ENCODE results near the gene SDHA.
"Not testable (repeated sequence)": the region's sequence is repeated elsewhere in the genome, so short reads cannot be mapped to it uniquely, and the experiment has no call there.

The SDHA gene

GRCh38 chr5:257148-257547, 39.0 kb downstream of the SDHA start:
- no peak for DNase-seq (ENCODE audit: low read depth)

- not testable (repeated sequence) for DNase-seq (ENCODE audit: low read depth)
Measured at GRCh38 chr5:263275-263974, 45.3 kb downstream of the SDHA start.

- DNase-seq (ENCODE audit: low read depth) = no peak
Measured at GRCh38 chr5:264338-264737, 46.2 kb downstream of the SDHA start.

GRCh38 chr5:266311-267026, 48.3 kb downstream of the SDHA start:
- DNase-seq (ENCODE audit: low read depth) = not testable (repeated sequence)

GRCh38 chr5:267716-268115, 49.6 kb downstream of the SDHA start:
- no peak for DNase-seq (ENCODE audit: low read depth)

GRCh38 chr5:270340-270739, 52.2 kb downstream of the SDHA start:
- DNase-seq (ENCODE audit: low read depth) = no peak

DNA sequence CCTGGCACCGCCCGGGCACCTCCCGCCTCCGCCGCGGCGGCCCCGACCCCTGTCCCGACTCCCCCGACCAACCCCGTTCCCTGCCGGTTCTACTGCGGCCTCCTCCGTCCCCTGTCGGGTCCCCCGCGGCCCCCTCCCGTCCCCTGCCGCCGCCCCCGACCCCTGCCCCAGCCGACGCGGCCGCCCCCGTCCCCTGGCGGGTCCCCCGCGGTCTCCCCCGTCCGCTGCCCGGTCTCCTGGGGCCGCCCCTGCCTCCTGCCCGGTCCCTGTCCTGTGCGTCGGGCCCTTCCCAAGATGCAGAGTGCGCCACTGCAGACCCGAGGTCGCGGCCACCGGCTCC, 53.7 kb downstream of the SDHA start:
- DNase-seq (ENCODE audit: low read depth) = not testable (repeated sequence)

GRCh38 chr5:273091-273490, 55.0 kb downstream of the SDHA start:
- not testable (repeated sequence) for DNase-seq (ENCODE audit: low read depth)

DNA sequence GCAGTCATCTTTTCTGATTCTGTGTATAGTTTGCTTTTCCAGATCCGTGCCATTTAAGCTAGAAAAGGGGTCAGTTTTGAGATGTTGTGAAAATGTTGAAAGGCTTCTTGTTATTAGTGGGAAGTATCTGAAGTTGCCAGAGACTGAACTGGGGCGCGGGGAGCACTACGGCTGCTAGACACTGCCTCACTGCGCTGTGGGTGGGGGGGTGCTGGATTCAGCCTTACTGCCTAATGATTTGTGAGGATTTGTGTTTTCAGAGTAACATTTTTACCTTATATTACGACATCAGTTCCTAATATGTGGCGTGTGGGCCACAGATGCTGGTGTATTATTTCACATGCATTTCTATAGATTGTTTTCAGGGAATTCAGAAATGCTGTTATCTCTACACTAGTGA, 55.4 kb downstream of the SDHA start:
- not testable (repeated sequence) for DNase-seq (ENCODE audit: low read depth)

GRCh38 chr5:274346-274745, 56.2 kb downstream of the SDHA start:
- DNase-seq (ENCODE audit: low read depth) = not testable (repeated sequence)

DNA sequence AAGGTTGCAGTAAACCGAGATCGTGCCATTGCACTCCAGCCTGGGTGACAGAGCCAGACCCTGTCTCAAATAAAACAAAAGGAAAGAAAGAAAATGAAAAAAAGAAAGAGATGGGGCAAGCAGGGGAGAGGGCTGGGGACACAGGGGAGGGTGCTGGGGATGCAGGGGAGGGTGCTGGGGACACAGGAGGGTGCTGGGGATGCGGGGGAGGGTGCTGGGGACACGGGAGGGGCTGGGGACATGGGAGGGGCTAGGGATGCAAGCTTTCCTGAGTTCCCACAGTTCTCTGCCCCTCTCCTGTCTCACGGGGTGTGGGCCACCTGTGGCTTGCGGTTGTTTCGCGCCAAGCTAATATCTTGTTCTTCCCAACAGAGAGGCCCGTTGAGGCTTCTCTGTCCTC, 60.5 kb downstream of the SDHA start:
- no peak for DNase-seq (ENCODE audit: low read depth)

DNA sequence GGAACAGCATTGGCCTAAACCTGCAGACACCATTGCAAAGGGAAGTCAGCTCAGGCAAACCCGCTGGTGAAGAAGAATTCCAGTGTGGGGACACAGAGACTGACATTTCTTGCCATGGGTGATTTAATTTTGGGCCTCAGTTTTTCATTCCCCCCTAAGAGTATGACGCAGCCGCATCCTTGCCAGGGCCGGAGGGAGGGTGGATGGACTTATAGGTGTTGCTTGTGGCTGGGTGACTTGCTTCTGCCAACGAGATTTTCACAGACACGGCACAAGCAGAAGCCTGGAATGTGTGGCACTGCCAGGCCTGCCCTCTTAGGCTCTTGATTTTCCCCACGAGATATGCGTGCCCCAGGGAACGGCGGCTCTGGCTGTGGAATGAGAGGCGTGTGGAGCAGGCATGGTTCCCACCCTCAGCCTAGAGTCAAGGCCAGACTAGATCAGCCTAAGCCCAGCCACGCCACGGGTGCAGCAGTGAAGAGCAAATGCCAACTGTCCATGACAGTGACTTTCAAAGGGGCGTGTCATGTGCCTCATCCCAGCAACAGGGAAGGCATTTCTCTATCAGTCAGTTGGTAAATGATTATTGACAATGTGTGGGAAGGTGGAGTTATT, 61.0 kb downstream of the SDHA start:
- not testable (repeated sequence) for DNase-seq (ENCODE audit: low read depth)

DNA sequence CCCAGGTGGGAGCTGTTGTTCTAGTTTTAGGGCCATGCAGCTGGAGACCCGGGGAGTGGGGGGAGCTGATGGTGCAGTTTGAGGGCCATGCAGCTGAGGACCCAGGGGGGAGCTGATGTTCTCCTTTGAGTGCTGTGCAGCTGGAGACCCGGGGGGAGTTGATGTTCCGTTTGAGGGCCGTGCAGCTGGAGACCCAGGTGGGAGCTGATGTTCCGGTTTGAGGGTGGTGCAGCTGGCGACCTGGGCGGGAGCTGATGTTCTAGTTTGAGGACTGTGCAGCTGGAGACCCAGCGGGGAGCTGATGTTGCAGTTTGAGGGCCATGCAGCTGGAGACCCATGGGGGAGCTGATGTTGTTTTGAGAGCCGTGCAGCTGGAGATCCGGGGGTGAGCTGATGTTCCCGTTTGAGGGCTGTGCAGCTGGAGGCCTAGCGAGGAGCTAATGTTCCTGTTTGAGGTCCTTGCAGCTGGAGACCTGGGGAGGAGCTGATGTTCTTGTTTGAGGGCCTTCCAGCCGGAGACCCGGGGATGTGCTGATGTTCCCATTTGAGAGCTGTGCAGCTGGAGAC, 68.0 kb downstream of the SDHA start:
- DNase-seq (ENCODE audit: low read depth) = no peak

DNA sequence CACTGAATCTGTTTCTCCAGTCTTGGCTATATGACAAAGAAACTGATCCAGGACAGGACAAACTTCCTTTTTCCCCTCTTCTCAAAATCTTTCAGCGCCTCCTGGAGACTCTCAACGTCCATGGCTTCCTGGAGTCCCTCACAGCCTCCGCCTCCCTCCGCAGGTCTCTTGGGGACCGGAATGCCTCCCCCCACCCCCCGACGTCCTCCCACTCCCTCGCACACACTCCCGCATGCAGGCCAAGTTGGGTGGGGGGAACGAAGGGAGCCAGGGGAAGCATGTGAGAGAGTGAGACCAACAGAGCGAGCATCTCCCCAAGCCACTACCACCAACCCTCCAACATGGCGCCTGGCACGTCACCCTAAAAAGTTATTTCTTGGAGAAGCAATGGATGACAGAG, 72.1 kb downstream of the SDHA start:
- not testable (repeated sequence) for DNase-seq (ENCODE audit: low read depth)

DNA sequence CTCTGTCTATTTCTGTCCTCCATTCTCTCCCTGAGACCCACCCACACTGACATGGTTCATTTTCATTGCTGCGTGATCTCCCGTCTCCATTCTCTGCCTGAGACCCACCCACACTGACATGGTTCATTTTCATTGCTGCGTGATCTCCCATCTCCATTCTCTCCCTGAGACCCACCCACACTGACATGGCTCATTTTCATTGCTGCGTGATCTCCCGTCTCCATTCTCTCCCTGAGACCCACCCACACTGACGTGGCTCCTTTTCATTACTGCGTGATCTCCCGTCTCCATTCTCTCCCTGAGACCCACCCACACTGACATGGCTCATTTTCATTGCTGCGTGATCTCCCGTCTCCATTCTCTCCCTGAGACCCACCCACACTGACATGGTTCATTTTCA, 73.2 kb downstream of the SDHA start:
- DNase-seq (ENCODE audit: low read depth) = not testable (repeated sequence)

- not testable (repeated sequence) for DNase-seq (ENCODE audit: low read depth)
Measured at GRCh38 chr5:294788-295187, 76.7 kb downstream of the SDHA start.

DNA sequence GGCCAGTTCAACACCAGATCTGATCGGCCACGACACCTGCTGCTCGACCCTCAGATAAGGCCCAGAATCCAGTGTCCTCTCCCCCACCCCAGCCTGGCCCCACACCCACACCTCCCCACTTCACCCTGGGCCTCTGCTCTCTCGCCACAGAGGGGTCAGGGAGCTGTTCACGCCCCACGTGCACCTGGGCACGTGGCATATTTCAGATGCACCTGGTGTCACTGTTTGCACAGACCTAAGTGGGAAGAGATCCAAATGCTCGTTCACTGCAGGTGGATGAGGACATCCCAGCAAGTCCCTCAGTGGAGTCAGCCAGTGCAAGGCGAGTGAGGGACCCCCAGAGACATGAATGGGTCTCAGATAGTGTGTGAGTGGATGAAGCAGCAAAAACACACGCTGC, 78.1 kb downstream of the SDHA start:
- DNase-seq (ENCODE audit: low read depth) = not testable (repeated sequence)

DNA sequence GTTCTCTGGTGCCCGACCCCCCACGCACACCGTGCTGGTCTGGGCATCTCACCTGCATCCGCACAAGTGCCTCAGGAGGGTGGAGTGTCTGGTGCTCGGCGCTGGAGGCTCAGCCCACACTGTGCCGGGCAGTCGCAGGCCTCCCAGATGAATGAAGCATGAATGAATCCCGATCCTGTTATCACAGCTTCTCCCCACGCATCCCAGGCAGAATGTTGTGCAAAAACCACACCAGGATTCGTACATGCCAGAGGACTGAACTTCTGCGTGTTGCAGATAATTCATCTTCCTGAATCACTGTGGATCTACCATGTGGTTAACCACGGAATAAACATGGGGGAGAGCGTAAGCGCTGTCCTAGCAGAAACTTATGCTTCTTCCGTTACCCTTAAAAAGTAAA, 78.8 kb downstream of the SDHA start:
- DNase-seq (ENCODE audit: low read depth) = not testable (repeated sequence)

GRCh38 chr5:297448-297847, 79.3 kb downstream of the SDHA start:
- not testable (repeated sequence) for DNase-seq (ENCODE audit: low read depth)

DNA sequence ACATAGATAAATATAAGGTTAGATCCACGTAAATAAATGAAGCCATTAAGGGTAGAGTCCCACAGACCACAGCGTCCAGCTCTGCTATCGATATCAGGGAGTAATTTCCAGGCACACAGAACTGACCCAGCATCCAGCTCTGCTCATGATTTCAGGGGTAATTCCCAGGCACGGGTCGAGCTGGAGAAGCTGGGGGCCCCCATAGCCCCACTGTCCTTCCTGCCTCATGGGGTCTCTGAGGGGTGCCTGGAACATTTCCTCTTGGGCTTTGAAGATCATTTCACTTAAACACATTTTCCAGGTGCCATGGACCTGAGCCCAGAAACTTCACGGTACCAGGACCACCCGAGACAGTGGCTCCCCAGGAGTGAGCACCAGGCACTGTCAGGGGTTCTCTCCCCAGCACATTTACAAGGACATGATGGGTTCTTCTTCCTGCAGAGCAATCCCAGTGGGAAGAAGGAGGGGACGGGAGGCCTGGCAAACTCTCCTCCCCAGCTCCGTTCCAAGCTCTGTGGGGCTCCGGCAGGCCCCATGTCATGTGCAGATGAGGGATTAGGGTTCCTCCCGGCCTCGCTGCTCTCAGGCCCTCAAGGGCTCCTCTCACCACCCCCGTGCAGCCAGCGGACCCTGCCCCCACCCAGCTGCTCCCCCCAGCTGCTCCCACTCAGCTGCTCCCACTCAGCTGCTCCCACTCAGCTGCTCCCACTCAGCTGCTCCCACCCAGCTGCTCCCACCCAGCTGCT, 80.0 kb downstream of the SDHA start:
- DNase-seq (ENCODE audit: low read depth) = not testable (repeated sequence)

GRCh38 chr5:298737-299125, 80.6 kb downstream of the SDHA start:
- DNase-seq (ENCODE audit: low read depth) = no peak

DNA sequence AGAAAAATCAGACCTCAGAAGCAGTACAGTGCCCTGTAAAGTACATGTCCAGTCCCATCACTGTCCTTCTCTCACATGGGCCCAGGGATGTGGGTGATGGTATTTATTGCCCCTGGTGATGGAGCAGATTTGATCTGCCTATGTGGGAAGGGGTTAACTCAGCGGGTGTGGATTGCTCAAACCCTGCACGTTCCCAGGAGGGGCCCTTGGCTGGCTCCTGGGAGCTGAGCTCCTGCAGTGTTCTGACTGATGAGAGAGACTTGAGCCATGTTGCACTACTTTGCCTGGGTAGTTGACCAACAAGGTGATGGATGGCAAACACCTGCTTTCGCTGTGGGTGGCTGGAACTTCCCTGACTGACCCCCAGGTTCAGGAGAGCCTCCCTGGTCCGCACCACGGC, 81.8 kb downstream of the SDHA start:
- DNase-seq (ENCODE audit: low read depth) = not testable (repeated sequence)

All from stimulated activated CD8-positive, alpha-beta memory T cell treated with anti-CD3 and anti-CD28 coated beads, Interleukin-15, amount 100 ng/mL, for 1 hour (primary cell).